Hepatocyte (in vitro differentiated cells): ENCODE data around the gene TOP2A. TPM values are rescaled to one million over a fixed set of nuclear protein-coding genes. Genes with fewer than 3 reads are reported as not detected.

Experiments used
- DNase-seq: peaks from one replicate; pipeline ENCODE4 v3.0.0-alpha.2; 2016; ENCODE audit warnings: low spot score
- H2AFZ ChIP-seq: fragments of 200-600 bp; sonication (generic); 2 replicates; pipeline ENCODE4 v1.6.0; 2016; ENCODE audit warnings: antibody characterized with exemption, mild to moderate bottlenecking
- H3K27ac ChIP-seq: fragments of 200-600 bp; sonication (generic); 2 replicates; pipeline ENCODE4 v1.5.1; 2016; ENCODE audit warnings: mild to moderate bottlenecking
- H3K27me3 ChIP-seq: fragments of 200-600 bp; sonication (generic); 2 replicates; pipeline ENCODE4 v1.6.1; 2016
- H3K36me3 ChIP-seq: fragments of 200-600 bp; sonication (generic); replicated peaks from 2 replicates; pipeline ENCODE4 v1.5.1; 2016; ENCODE audit warnings: low read depth; ENCODE audit not compliant: insufficient read depth
- H3K4me1 ChIP-seq: fragments of 200-600 bp; sonication (generic); 2 replicates; pipeline ENCODE4 v1.5.1; 2016; ENCODE audit warnings: mild to moderate bottlenecking, moderate library complexity; ENCODE audit not compliant: insufficient read depth
- H3K4me2 ChIP-seq: fragments of 200-600 bp; sonication (generic); 2 replicates; pipeline ENCODE4 v1.6.0; 2016
- H3K4me3 ChIP-seq: fragments of 200-600 bp; sonication (generic); 2 replicates; pipeline ENCODE4 v1.5.1; 2016; ENCODE audit warnings: mild to moderate bottlenecking
- H3K79me2 ChIP-seq: fragments of 200-600 bp; sonication (generic); 2 replicates; pipeline ENCODE4 v1.6.0; 2017; ENCODE audit warnings: mild to moderate bottlenecking
- H3K9me2 ChIP-seq: fragments of 200-600 bp; sonication (generic); replicated peaks from 2 replicates; pipeline ENCODE4 v1.6.0; 2017; ENCODE audit warnings: mild to moderate bottlenecking; ENCODE audit not compliant: insufficient read depth
- H3K9me3 ChIP-seq: fragments of 200-600 bp; sonication (generic); 2 replicates; pipeline ENCODE4 v1.5.1; 2016; ENCODE audit warnings: low read depth, mild to moderate bottlenecking
- H4K20me1 ChIP-seq: fragments of 200-600 bp; sonication (generic); 2 replicates; pipeline ENCODE4 v1.6.0; 2016; ENCODE audit warnings: mild to moderate bottlenecking; ENCODE audit not compliant: insufficient read depth, poor library complexity, severe bottlenecking
- EZH2 ChIP-seq: fragments of 200-600 bp; sonication (generic); IDR thresholded peaks from 2 replicates; pipeline ENCODE4 v1.6.1; 2016; ENCODE audit warnings: antibody characterized with exemption, mild to moderate bottlenecking, borderline replicate concordance
- EZH2phosphoT487 ChIP-seq: fragments of 200-600 bp; sonication (generic); IDR thresholded peaks from one replicate; pipeline ENCODE4 v1.6.1; 2018; ENCODE audit warnings: antibody characterized with exemption, mild to moderate bottlenecking, low read depth, moderate library complexity; ENCODE audit not compliant: unreplicated experiment, severe bottlenecking
- WGBS: methylation state at CpG from one replicate; pipeline ENCODE4 v1.1.6; 2016; ENCODE audit warnings: low lambda C conversion rate; ENCODE audit errors: missing lambda C conversion rate; 5-methylcytosine and 5-hydroxymethylcytosine counted together
- polyA plus RNA-seq: library from polyadenylated mRNA; unstranded; fragments of >200 nt; fragmentation: Nextera tagmentation; extraction: Ambion mirVana; gene quantifications from 2 replicates; pipeline ENCODE4 v1.2.1, GENCODE V29; 2016
- total RNA-seq: library from RNA; depleted of rRNA; stranded (reverse); fragments of >200 nt; gene quantifications from 2 replicates; pipeline ENCODE4 v1.2.3, GENCODE V29; 2014
- TF ChIP-seq, protein P1 (sequence below): fragments of 200-600 bp; sonication (generic); IDR thresholded peaks from 2 replicates; pipeline ENCODE4 v1.5.1; 2016; ENCODE audit warnings: antibody characterized with exemption, mild to moderate bottlenecking; ENCODE audit not compliant: poor library complexity

Gene TOP2A
- total and polyA plus RNA-seq, 2 experiments from 2014 or later: 21.3 to 37.4 TPM

- Histone ChIP-seq H3K9me3 (no peaks in the 10 kb centered on the region), H3K36me3 (no peaks in the 10 kb centered on the region), H3K79me2 (no peaks in the 10 kb centered on the region), H3K27me3 (no peaks in the 10 kb centered on the region), H3K27ac (no peak overlapping the region), H3K9me2 (no peaks in the 10 kb centered on the region), H3K4me1 (no peaks in the 10 kb centered on the region), H3K4me2 (no peak overlapping the region), H3K4me3 (no peak overlapping the region), H2AFZ (no peak overlapping the region), H4K20me1 (no peaks in the 10 kb centered on the region)
- no peak for DNase-seq
- TF ChIP-seq EZH2phosphoT487: no peak
- TF ChIP-seq EZH2: no peak
- 81% methylated on average over 4 of the region's 4 CpGs for WGBS
Observed at GRCh38 chr17:40425741-40426140, 8.0 kb upstream of the TOP2A start.

GRCh38 chr17:40422990-40423633, 5.4 kb upstream of the TOP2A start:
- Histone ChIP-seq H3K27ac (no peak overlapping the region), H3K27me3 (no peaks in the 10 kb centered on the region), H3K9me2 (no peaks in the 10 kb centered on the region), H3K4me2 (no peak overlapping the region), H2AFZ (no peak overlapping the region), H4K20me1 (no peaks in the 10 kb centered on the region), H3K9me3 (no peaks in the 10 kb centered on the region), H3K4me1 (no peaks in the 10 kb centered on the region), H3K36me3 (no peaks in the 10 kb centered on the region), H3K79me2 (no peaks in the 10 kb centered on the region), H3K4me3 (no peak overlapping the region)
- no peak for DNase-seq
- 75% methylated on average over 3 of the region's 3 CpGs for WGBS
- TF ChIP-seq EZH2phosphoT487 (no peak), EZH2 (no peak)
- TF ChIP-seq, protein P1, sequence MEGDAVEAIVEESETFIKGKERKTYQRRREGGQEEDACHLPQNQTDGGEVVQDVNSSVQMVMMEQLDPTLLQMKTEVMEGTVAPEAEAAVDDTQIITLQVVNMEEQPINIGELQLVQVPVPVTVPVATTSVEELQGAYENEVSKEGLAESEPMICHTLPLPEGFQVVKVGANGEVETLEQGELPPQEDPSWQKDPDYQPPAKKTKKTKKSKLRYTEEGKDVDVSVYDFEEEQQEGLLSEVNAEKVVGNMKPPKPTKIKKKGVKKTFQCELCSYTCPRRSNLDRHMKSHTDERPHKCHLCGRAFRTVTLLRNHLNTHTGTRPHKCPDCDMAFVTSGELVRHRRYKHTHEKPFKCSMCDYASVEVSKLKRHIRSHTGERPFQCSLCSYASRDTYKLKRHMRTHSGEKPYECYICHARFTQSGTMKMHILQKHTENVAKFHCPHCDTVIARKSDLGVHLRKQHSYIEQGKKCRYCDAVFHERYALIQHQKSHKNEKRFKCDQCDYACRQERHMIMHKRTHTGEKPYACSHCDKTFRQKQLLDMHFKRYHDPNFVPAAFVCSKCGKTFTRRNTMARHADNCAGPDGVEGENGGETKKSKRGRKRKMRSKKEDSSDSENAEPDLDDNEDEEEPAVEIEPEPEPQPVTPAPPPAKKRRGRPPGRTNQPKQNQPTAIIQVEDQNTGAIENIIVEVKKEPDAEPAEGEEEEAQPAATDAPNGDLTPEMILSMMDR: no peak

DNA sequence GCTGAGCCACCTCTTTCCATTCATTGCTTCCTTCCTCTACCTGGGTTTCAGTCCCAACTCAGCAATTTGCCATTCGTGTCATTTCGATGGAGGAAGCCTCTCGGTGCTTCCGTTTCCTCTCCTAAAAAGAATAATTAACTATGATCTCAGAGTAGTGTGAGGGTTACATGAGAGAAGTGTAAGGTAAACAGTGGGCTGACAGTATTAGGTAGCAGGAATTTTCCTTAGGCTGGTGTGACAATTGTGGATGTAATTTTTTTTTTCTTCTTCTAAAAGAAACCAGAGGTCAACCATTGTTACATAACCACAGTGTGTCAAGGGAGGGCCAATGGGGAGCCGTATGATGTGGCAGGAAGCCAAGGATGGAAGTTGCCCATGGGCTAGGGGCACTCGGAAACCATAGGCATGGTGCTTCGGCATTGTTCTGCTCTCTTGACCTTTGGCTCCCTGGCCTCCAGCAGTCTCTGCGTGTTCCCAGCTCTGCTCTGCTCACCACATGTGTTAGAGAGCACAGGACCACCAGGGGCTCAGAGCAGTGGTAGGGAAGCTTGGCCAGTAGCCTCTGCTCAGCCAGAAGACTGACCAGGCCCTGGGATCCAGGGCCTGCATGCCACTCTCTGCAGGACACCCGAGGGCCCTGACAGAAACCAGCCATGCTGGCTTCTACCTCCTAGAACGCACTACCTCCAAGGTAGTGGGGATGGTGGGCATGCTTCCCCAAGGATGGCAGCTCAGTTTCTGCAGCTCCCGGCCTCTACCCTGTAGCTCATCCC, 2.0 kb upstream of the TOP2A start:
- H3K4me1 ChIP-seq: no peaks in the 10 kb centered on the region
- H3K79me2 ChIP-seq: peaks cover 23% of the 10 kb centered on the region
- H3K36me3 ChIP-seq: no peaks in the 10 kb centered on the region
- no peak overlapping the region for H3K27ac ChIP-seq
- no peak overlapping the region for H3K4me3 ChIP-seq
- H3K9me2 ChIP-seq: no peaks in the 10 kb centered on the region
- H3K4me2 ChIP-seq: no peak overlapping the region
- TF ChIP-seq EZH2phosphoT487 (no peak), EZH2 (no peak)
- TF ChIP-seq, protein P1: no peak
- H3K27me3 ChIP-seq: no peaks in the 10 kb centered on the region
- H4K20me1 ChIP-seq: no peaks in the 10 kb centered on the region
- no peak overlapping the region for H2AFZ ChIP-seq
- H3K9me3 ChIP-seq: no peaks in the 10 kb centered on the region
- peak; percentile 31 for DNase-seq
- 69% methylated on average over 11 of the region's 11 CpGs for WGBS

DNA sequence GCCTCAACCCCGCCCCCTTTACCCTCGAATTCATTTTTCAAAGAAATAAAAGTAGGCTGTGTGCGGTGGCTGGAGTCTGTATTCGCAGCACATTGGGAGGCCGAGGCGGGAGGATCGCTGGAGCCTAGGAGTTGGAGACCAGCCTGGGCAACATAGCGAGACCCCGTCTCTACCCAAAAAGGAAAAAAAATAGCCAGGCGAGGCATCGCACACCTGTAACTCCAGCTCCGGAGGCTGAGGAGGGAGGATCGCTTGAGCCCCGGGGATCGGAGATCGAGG, 671 bp upstream of the TOP2A start:
- Histone ChIP-seq H3K36me3 (no peaks in the 10 kb centered on the region), H4K20me1 (no peaks in the 10 kb centered on the region), H2AFZ (peak overlapping the region; percentile 54), H3K27ac (peak overlapping the region; percentile 12), H3K4me3 (peak overlapping the region; percentile 25), H3K9me2 (no peaks in the 10 kb centered on the region), H3K9me3 (no peaks in the 10 kb centered on the region), H3K4me1 (no peaks in the 10 kb centered on the region), H3K4me2 (peak overlapping the region; percentile 70), H3K79me2 (peaks cover 23% of the 10 kb centered on the region), H3K27me3 (no peaks in the 10 kb centered on the region)
- 79% methylated on average over 16 of the region's 16 CpGs for whole genome bisulfite sequencing
- TF ChIP-seq EZH2: no peak
- no peak for TF ChIP-seq EZH2phosphoT487
- TF ChIP-seq, protein P1: no peak
- DNase-seq: no peak
